Retina (tissue), 1 donor: ENCODE results near the gene ARHGEF40.

Source experiments
- DNase-seq: peaks from one replicate; pipeline ENCODE4 v3.0.0-alpha.2; 2016

The ARHGEF40 gene

GRCh38 chr14:21098892-21099595 lies 28.9 kb downstream of the ARHGEF40 start:
- DNase-seq: no peak

- no peak for DNase-seq
These were observed 29.5 kb downstream of the ARHGEF40 start for GRCh38 chr14:21099596-21099985.

DNA sequence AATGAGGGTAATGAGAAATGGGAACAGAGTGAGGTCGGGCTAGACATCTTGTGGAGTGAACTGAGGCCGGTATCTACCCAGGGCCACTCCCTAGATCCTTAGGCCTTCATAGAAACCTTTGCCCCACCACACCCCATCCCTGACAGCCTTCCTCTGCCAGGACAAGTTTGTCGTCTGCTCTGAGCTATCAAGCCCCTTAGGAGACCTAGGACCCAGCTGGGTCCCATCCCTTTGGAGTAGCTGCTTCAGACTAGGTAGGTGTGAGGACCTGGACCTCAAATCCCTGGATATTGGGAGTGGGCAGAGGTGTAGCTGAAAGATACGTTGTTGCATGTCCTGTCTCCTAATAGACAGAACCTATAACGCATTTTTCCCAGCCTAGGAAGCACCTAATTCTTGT lies 30.8 kb downstream of the ARHGEF40 start, which contains the start of gene TMEM253:
Gene TMEM253 (plus strand): TSS at position 136 of the 400 bp plus-strand sequence. CDS start 278 bp downstream, outside the sequence.
- no peak for DNase-seq

- DNase-seq: no peak
These were observed 31.8 kb downstream of the ARHGEF40 start for GRCh38 chr14:21101802-21102413.

- DNase-seq: no peak
These were observed 32.7 kb downstream of the ARHGEF40 start for GRCh38 chr14:21102521-21103410.

DNA sequence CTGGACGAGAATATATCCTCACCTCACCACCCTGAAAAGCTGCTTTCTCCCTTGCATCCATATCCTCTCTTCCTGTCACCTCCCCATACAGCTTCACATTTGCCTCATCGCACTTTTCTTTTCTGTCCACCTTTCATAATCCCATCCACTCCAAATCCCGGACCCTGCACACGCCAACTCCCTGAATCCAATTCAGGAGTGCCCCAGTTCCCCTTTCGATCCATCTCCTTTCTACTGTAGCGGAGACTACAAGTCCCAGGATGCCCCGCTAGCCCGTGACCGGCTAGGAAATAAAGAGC lies 33.3 kb downstream of the ARHGEF40 start:
- no peak for DNase-seq

DNA sequence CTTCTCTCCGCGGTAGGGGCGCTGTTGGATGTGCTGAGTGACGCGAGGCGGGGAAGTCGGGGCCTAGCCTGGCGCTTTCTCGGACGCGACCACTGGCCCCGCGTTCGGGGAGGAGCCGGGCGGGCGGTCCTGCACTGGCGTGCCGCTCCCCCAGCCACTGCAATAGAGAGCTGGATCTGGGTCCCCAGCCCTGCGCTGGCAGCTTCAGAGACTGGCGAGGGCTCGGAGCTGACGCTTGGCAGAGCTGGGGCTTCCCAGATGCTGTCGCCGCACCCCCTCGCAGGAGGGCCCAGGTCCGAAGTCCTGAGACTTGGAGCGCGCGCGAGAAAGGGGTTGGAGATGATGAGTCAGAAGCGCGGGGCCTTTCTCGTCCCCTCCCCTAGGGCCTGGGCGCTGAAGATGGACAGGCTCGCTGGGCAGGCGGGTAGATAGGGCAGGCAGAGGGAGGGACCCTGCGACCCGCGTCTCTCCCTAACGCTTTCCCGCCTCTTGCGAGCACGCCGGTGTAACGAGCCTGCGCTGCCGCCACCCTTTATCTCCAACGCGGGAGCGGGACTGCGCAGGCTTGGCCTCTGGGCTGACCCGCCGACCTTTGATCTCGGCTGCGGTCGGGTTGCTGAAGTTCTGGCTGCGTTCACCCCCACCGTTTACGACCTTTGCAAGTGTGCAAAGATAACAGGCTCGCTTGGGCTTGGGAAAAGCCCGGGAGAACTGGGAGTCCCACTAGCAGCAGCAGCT lies 33.8 kb downstream of the ARHGEF40 start:
- DNase-seq: peak; percentile 100

- DNase-seq: peak; percentile 92
These were observed 34.5 kb downstream of the ARHGEF40 start for GRCh38 chr14:21104448-21105060.

DNA sequence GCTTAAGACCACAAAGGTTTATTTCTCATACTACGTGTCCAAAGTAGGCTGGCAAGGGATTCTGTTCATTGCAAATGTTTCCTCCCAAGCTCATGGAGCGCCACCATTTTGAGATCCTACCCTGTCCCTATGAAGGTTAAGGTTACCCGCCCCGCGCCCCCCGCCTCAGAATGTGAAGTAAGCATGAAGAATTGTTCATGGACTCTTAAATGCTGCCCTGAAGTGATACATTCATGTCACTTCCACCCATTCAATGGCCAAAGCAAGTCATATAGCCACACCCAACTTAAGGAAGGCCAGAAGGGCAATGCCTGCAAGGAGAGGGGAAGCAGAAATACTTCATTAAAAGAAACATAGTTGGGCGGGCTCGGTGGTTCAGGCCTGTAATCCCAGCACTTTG lies 35.0 kb downstream of the ARHGEF40 start:
- DNase-seq: no peak

DNA sequence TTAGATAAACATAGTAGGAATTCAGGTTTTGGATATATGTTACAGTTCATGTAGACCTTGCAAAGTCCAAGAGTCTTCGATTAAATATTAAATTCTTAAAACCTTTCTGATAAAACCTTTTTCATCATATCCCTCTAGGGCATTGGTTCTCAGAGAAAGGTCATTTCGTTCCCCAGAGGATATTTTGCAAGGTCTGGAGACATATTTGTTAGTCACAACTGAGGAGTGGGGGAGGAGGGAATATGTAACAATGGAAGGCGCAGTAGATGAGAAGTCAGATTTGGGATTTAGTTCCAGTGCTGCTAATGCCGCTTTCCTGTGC lies 36.0 kb downstream of the ARHGEF40 start:
- DNase-seq: no peak

DNA sequence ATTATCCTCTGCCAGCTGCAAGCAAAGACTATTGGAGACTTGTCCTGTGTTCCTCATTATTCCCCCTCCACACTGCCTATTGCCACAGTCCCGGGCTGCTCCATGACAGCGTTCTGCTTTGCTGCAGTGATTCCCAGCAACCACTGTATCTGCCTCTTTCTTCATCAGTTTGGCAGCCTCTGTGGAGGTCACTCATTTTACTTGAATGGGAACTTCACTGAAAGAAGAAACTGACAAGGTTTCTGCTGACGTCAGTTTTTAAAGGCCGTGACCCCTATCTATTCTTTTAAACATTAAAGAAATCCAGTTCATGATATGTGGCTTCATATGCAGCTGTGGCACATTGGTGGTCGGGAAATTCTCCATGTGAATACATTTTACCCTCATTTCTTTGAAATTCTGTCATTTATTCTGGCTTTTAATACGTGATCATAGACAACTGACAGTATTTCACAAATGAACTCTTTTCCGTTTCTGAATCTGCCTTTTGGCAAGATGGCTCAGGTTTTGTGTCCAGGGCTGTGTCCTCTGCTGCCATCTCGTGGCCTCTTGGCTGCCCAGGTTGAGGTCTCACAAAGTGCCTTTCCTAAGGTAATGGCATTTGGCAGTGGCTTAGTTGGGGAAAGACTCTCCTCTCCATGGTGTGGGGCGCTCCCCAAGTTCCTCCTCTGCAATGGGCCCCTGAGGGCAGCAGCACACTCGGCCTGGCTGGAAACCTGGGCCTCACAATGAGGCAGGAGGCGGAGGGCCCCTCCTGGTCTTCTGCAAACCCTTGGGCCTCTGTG lies 36.6 kb downstream of the ARHGEF40 start:
- peak; percentile 87 for DNase-seq

GRCh38 chr14:21107283-21107800 lies 37.2 kb downstream of the ARHGEF40 start:
- DNase-seq: peak; percentile 24

GRCh38 chr14:21108791-21109190 lies 38.7 kb downstream of the ARHGEF40 start:
- DNase-seq: no peak

DNA sequence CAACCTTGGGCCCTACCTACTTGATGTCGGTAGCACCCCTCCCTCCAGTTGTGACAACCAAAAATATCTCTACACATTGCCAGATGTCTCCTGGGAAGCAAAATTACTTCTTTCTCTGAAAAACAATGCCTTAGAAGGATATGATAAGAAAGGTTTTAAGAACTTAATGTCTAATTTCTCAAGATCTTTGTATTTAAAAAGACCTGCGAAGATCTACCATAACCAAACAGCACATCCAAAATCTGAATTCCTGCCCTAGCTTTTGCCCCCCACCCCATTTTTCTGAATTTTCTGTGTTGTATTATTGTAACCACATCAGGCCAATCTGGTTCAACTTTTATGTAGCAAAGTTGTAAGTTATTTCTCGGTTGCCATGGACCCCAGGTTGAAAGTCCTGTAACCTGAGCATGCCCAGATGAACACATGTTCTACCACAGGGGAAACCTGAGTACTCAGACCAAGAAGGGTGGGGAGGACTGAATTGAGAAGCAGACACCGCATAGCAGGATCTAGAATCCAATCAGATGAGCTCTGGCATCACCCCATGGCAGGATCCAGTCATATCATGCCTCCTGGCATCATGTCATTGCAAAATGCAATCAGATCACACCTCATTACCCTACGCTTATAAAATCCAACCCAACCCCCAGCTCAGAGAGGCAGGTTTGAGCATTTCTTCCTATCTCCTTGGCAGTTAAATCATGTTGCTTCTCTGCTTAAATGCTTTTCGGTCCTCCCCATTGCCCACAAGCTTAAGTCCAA lies 39.5 kb downstream of the ARHGEF40 start:
- no peak for DNase-seq

GRCh38 chr14:21112255-21112654 lies 42.2 kb downstream of the ARHGEF40 start:
- DNase-seq: no peak

- no peak for DNase-seq
These were observed 43.3 kb downstream of the ARHGEF40 start for GRCh38 chr14:21113369-21113768.

GRCh38 chr14:21118933-21119332 lies 48.8 kb downstream of the ARHGEF40 start:
- DNase-seq: no peak

GRCh38 chr14:21120686-21121085 lies 50.6 kb downstream of the ARHGEF40 start:
- DNase-seq: no peak

DNA sequence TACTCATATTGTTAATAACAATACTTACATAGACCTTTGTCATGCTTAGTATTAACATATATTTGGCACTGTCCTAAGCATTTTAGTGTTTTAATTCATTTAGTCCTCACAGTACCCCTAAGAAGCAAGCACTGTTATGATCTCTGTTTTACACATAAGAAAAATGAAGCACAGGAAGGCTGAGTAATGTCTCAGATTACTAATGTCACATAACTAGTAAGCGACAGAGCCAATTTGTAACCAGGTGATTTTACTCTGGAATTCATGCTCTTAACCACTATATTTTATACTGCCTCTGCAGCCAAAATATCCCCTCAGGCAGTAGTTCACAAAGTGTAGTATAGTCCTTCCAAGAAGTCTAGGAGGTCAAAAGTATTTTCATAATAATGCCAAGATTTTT lies 51.0 kb downstream of the ARHGEF40 start:
- no peak for DNase-seq

DNA sequence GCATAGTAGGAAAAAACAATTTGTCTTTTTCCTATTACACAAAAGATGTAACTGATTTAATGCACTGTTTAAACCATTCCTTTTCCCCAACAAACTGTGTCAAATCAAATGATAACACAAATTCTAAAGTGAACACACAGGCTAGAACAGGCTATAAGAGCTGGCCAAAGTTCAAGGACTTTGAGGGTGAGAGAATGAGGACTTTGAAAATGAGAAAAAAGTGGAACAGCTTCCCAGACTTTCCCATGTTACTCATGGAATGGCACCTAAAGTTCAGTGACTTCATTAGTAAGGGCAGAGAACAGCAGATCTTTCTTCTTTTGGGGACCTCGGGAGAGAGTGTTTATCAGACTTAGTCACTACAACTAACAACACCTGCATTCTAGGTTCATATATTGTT lies 53.3 kb downstream of the ARHGEF40 start:
- DNase-seq: no peak

DNA sequence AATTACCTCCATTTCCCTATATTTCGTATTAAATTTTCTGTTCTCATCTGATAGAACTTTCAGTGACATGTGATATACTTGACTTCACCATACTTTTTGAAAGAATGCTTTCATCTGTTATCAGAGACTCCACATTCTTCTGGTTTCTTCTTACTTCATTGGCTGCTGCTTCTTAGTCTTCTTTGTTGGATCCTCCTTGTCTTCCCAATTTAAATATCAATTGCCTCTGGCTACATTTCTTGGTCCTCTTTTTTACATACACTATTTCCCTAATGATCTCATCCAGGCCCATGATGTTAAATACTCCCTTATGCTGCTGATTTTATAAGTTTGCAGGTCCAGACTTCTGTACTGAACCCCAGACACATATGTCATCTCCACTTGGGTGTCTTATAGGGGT lies 63.8 kb downstream of the ARHGEF40 start:
- no peak for DNase-seq
